HPDE6-E6E7 (cell line): ENCODE measurements around the gene SPP1.
"Not testable (repeated sequence)": the region's sequence is repeated elsewhere in the genome, so short reads cannot be mapped to it uniquely, and the experiment has no call there.

ENCODE experiments used
- DNase-seq: peaks from one replicate; pipeline ENCODE4 v3.0.0; 2011; ENCODE audit warnings: missing footprints; ENCODE audit errors: extremely low spot score

SPP1 gene

GRCh38 chr4:87986508-87986907 lies 11.0 kb downstream of the SPP1 start:
- DNase-seq, result no peak

GRCh38 chr4:87989765-87990164 lies 14.3 kb downstream of the SPP1 start:
- no peak for DNase-seq

GRCh38 chr4:87995435-87995834 lies 19.9 kb downstream of the SPP1 start:
- no peak for DNase-seq

GRCh38 chr4:87999191-87999691 lies 23.7 kb downstream of the SPP1 start:
- DNase-seq, result not testable (repeated sequence)

DNA sequence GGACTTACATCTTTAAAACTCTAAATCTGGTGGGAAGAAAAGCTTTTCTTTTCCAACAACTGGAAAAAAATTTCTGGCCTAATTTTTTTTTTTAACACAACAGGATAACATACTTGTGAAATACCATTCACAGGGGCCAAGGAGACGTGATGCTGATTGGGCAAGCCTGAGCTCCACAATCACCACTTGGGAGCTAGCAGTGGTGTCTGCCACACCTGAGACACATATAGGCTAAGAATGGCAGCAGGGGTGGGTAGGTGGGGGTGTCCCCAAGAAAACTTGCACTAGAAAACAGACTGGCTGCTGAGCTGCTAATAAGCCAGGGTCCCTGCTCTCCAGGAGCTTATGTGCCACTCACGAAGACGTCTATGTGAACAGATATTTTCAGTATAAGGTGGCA lies 26.4 kb downstream of the SPP1 start:
- DNase-seq, result no peak

GRCh38 chr4:88002786-88003185 lies 27.3 kb downstream of the SPP1 start:
- DNase-seq, result no peak

- DNase-seq, result no peak
Observed at GRCh38 chr4:88003261-88003660, 27.7 kb downstream of the SPP1 start.

GRCh38 chr4:88005076-88005475 lies 29.6 kb downstream of the SPP1 start:
- no peak for DNase-seq

GRCh38 chr4:88005946-88006345 lies 30.4 kb downstream of the SPP1 start:
- no peak for DNase-seq

- DNase-seq, result no peak
Observed at GRCh38 chr4:88006956-88007303, 31.4 kb downstream of the SPP1 start.

DNA sequence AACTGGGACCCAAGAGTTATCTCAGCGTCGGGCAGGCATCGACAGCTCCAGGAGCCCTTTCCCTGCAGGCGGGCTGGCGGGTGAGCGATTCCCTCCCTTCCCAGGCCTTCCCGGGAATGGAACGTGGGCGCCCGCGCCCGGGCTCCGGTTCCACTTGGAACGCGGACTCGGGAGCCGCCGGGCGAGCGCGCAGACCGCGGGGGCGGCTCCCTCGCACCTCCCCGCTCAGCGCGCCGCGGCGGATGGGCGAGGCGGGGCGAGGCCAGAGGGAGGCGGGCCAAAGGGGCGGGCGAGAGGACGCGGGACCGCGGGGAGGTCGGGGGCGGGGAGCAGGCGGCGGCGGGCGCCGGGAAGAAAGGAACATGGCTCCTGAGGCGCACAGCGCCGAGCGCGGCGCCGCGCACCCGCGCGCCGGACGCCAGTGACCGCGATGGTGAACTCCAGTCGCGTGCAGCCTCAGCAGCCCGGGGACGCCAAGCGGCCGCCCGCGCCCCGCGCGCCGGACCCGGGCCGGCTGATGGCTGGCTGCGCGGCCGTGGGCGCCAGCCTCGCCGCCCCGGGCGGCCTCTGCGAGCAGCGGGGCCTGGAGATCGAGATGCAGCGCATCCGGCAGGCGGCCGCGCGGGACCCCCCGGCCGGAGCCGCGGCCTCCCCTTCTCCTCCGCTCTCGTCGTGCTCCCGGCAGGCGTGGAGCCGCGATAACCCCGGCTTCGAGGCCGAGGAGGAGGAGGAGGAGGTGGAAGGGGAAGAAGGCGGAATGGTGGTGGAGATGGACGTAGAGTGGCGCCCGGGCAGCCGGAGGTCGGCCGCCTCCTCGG lies 32.0 kb downstream of the SPP1 start, which contains the start of gene PKD2:
PKD2 (plus strand) TSS at position 332 of the 818 bp plus-strand sequence; CDS start at position 431, 99 bp downstream.
- peak; percentile 74 for DNase-seq

DNA sequence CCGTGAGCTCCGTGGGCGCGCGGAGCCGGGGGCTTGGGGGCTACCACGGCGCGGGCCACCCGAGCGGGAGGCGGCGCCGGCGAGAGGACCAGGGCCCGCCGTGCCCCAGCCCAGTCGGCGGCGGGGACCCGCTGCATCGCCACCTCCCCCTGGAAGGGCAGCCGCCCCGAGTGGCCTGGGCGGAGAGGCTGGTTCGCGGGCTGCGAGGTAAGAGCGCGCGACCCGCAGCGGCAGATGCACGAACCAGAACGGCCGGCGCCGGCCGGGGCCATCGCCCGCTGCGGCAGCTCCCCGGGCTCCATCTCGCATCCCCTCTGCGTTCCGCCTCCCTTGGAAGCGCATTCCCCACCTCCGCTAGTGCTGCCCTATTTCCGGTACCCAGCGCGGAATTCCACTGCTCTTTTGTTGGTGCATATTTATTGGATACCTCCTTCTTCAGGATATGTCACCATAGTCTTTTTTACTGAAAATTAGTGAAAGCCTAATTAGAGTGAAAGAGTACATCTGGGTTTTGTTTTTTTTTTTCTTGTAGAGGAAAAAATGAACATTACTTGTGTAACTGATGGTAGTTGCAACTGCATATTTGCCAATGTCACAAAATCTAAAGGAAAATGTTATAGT lies 32.7 kb downstream of the SPP1 start:
- peak; percentile 41 for DNase-seq

GRCh38 chr4:88008743-88009171 lies 33.2 kb downstream of the SPP1 start:
- DNase-seq, result no peak

DNA sequence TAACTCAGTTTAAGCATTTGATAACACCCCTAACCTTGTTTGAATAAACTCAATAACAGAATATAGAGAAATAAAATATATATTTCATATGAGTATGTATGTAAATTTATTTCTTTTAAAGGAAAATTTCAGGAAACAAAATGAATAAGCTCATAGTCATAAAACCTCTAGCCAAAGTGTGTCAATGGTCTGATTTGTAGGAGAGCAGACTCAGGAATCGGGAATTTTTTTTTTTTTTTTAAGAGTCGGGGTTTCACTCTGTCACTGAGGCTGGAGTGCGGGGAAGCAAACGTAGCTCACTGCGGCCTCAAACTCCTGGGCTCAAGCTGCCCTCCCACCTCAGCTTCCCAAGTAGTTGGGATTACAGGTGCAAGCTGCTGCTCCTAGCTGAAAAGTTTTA lies 34.4 kb downstream of the SPP1 start:
- DNase-seq, result no peak

DNA sequence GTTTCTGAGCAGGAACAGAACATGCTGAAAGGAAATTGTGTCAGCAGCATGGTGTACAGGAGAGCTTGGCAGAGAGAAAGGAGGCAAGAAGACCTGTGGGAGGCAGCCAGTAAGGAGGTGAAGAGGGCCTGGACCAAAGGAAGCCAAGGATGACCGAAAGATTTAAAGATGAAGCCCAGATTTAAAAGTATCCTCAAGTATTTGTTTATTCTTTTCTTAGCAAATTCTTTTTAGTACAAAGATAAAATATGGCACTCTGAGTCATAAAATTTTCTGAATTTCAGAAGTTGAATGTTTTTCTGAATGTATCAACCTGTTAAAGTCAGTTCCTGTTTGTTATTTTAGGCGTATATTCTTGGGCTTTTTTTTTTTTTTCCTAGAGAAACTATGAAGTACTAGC lies 35.5 kb downstream of the SPP1 start:
- DNase-seq, result no peak

- no peak for DNase-seq
Observed at GRCh38 chr4:88012647-88013046, 37.1 kb downstream of the SPP1 start.

DNA sequence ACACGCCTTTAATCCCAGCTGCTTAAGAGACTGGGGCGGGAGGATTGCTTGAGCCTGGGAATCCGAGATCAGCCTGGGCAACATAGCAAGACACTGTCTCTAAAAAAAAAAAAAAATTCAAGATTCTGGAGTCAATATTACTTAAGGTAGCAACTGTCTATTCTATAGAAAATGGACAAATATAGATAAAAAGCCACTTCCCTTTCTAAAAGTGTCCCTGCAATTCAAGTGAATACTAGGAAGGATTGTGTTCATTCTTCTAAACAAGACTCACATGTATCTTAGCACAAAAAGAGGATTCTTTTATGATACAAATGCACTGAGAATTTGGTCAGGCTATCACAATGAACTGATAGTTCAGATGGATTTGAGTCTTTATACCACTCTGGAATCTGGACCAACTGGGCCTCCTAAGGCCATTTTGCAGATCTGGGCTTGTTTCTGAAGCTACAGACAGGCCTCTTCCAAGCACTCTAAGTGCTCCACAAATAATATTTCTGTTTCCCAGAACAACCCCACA lies 38.9 kb downstream of the SPP1 start:
- DNase-seq, result no peak

- DNase-seq, result no peak
Observed at GRCh38 chr4:88015659-88016295, 40.3 kb downstream of the SPP1 start.

DNA sequence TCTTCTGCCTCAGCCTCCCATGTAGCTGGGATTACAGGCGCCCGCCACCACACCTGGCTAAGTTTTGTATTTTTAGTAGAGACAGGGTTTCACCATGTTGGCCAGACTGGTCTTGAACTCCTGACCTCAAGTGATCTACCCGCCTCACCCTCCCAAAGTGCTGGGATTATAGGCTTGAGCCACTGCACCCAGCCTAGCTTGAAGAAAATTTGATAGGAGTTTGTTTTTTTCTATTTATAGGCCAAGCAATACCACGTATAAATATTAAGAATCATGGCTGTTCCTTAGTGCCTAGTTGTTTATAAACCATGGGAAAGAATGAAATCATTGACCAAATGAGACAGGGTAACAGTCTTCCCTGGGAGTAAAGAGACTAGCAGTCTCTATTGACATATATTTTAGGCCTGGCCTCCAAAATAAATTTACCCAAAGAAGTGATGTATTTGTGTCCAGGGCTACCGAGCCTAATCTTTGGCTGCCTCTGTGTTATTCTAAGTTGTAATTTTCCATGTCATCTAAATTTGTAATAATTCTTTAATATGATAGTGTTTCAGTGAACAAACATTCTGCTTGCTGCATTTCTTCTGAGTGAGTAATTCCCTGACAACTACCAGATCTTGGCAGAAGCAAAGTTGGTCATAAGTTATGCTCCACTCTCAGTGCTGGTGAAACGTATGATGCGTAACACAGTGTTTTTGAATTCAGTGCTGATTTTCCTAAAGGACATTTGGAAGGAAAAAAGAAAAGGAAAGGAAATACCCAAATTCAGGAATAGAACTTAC lies 42.2 kb downstream of the SPP1 start:
- DNase-seq, result peak; percentile 39

DNA sequence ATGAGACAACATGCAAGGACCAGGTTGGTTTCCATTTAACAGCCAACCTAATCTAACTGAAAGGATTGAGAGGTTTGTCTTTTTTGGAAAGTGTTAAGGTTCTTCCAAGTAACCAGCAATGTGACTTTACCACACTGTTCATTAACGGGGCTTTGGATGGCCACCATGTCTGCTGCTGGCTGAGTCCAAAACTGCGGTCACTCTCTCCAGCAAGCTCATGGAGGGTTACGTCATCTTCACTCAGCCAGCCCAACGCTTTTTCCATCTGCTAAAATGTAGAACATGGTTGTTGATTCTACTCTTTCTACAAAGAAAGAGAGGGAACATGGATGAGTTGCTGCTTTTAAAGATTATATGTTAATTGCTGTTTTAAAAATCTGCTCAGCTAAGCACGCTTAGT lies 43.0 kb downstream of the SPP1 start:
- DNase-seq, result no peak

DNA sequence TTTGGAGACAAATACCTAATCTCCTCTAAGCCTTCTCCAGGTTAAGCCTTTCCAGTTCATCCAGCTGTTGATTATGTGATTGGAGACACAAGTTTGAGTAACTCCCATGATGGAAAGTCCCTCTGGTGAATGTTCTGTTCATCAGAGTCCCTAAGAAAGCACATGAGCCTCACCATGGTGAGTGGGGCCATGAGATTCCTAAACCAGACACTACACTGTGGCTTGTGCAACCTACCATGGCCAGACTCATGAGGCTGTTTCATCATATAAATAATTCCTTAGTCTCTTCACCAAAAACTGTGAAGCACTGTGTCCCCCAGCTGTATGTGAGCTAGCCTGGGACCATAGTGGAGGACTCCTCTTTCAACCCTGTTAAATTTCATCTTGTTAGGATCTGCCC lies 46.3 kb downstream of the SPP1 start:
- no peak for DNase-seq

DNA sequence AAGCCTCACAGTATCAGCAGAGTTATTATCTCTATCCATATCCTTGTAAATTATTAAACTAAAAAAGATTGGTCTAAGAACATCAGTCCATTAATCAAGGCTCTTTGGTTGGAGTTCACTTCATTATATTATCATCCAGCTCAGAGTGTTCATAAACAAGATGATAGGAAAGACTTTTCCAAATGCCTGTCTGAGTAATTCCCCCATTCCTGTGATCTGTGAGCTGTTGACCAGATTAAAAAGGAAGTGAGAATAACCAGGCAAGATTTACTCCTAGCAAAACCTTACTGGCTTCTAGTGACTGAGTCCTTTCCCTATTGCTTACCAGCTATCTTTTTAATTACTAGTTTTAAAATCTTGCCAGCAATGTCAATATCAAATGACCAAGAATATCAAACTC lies 46.8 kb downstream of the SPP1 start:
- DNase-seq, result no peak
